Lung (tissue), 16 donors: Measurements from ENCODE around the gene FOXE1. TPM values are rescaled to one million over a fixed set of nuclear protein-coding genes. Genes with fewer than 3 reads are reported as not detected.

ENCODE experiments used
- ATAC-seq: fragments of 200-7000 bp; cut with Tn5 transposase; one replicate; pipeline ENCODE4 v1.9.1; 2020; ENCODE audit warnings: moderate number of reproducible peaks; ENCODE audit not compliant: insufficient read depth, low FRiP score
- DNase-seq, 3 donors: peaks; one replicate each; pipeline ENCODE4 v3.0.0-alpha.2; 2013 to 2017
- H3K27ac ChIP-seq, 2 donors: one replicate each; pipeline ENCODE4 v1.5.1; 2013; ENCODE audit warnings: mild to moderate bottlenecking in 2 of 2, moderate library complexity in 2 of 2, control low read depth in 1 of 2, inconsistent platforms in 1 of 2, low read depth in 1 of 2, low read length in 1 of 2
- H3K27me3 ChIP-seq, 3 donors: one replicate each; pipeline ENCODE4 v1.5.1; 2013; ENCODE audit warnings: low read length in 2 of 3; ENCODE audit not compliant: control insufficient read depth in 3 of 3, insufficient read depth in 3 of 3
- H3K36me3 ChIP-seq, 4 donors: one replicate each; pipeline ENCODE4 v1.5.1; 2013; ENCODE audit warnings: low read length in 4 of 4, mild to moderate bottlenecking in 1 of 4, moderate library complexity in 1 of 4; ENCODE audit not compliant: control insufficient read depth in 4 of 4, insufficient read depth in 4 of 4
- H3K4me1 ChIP-seq, 5 donors: one replicate each; pipeline ENCODE4 v1.5.1; 2013; ENCODE audit warnings: low read length in 5 of 5, mild to moderate bottlenecking in 2 of 5, moderate library complexity in 1 of 5; ENCODE audit not compliant: control insufficient read depth in 5 of 5, insufficient read depth in 5 of 5
- H3K4me3 ChIP-seq: one replicate; pipeline ENCODE4 v1.5.1; 2013; ENCODE audit warnings: mild to moderate bottlenecking, control low read depth, moderate library complexity
- H3K9ac ChIP-seq, 2 donors: one replicate each; pipeline ENCODE4 v1.5.1; 2013; ENCODE audit warnings: low read length in 2 of 2, control low read depth in 1 of 2; ENCODE audit not compliant: insufficient read depth in 1 of 2
- H3K9me3 ChIP-seq, 4 donors: one replicate each; pipeline ENCODE4 v1.5.1; 2013; ENCODE audit warnings: low read length in 3 of 4, mild to moderate bottlenecking in 1 of 4, moderate library complexity in 1 of 4; ENCODE audit not compliant: control insufficient read depth in 4 of 4, insufficient read depth in 3 of 4
- CTCF ChIP-seq: IDR thresholded peaks from 2 replicates; pipeline ENCODE4 v1.5.1; 2012; ENCODE audit warnings: mild to moderate bottlenecking; ENCODE audit errors: control extremely low read depth, extremely low read depth
- WGBS, 2 donors: extraction: QIAGEN DNeasy Blood & Tissue Kit; methylation state at CpG; one replicate each; pipeline ENCODE4 v1.1.7; 2013; 5-methylcytosine and 5-hydroxymethylcytosine counted together
- long read RNA-seq, 5 donors: transcript quantifications; one replicate each; lab custom pipeline, GENCODE V29; 2026
- polyA plus RNA-seq, 2 donors: library from polyadenylated mRNA; stranded (reverse); fragments of 200-250 nt; gene quantifications; one replicate each; pipeline ENCODE4 v1.2.1, GENCODE V29; 2013
- total RNA-seq, 2 donors: library from RNA; depleted of rRNA in 1 of 2; stranded (reverse); fragments of >200 nt in 1 of 2; gene quantifications; one replicate each; pipeline ENCODE4 v1.2.1, GENCODE V29; 2014 to 2021
- donor health status: control.
- donor health status: control.
- donor health status: Bipolar disorder and iron deficiency.
- donor health status: healthy.
- donor health status: DM: yes; HTN: yes; CAD: no.

Gene FOXE1
- total RNA-seq: under 1 TPM in 1 of 2 donors, not detected in 1; 0.06 TPM
- polyA plus RNA-seq: under 1 TPM; 0.08 to 0.14 TPM
- long read RNA-seq, donor 1: 0 reads
- long read RNA-seq, donor 2: 0 reads
- long read RNA-seq, donor 3: 0 reads
- long read RNA-seq, donor 4: 0 reads
- long read RNA-seq, donor 5: 0 reads

GRCh38 chr9:97853056-97853843 is at the start of gene FOXE1:
Gene FOXE1, plus strand, starts transcription at chr9:97853226. Its CDS starts 689 bp downstream, at chr9:97853915.
- Histone ChIP-seq H3K27ac (no peak within 1 kb of the TSS), H3K4me3 (no peak within 1 kb of the TSS), H3K9me3 (peaks cover 0 to 15% (median 0%) of the 10 kb centered on the region in 4 donors), H3K27me3 (peaks cover 14 to 86% (median 71%) of the 10 kb centered on the region in 3 donors), H3K4me1 (peaks cover 0 to 26% (median 7%) of the 10 kb centered on the region in 5 donors), H3K36me3 (no peaks in the 10 kb centered on the region), H3K9ac (no peak within 1 kb of the TSS)
- ATAC-seq (peak; percentile 43), DNase-seq (no peak)
- no peak for TF ChIP-seq CTCF
- WGBS, 2 donors: 2% methylated on average over 59 to 83 of the region's 83 CpGs

GRCh38 chr9:97804059-97804365 is 49.0 kb upstream of the FOXE1 start:
- Histone ChIP-seq H3K4me3 (peak overlapping the region; percentile 32), H3K27ac (peak overlapping the region in 1 of 2 donors; percentile 81), H3K4me1 (peaks cover 0 to 5% (median 0%) of the 10 kb centered on the region in 5 donors), H3K9me3 (no peaks in the 10 kb centered on the region), H3K9ac (no peak overlapping the region), H3K36me3 (no peaks in the 10 kb centered on the region), H3K27me3 (peaks cover 0 to 19% (median 17%) of the 10 kb centered on the region in 3 donors)
- no peak for TF ChIP-seq CTCF
- peak in 1 of 3 donors; percentile 1 for DNase-seq
- WGBS, 2 donors: 73 to 82% methylated on average over 5 of the region's 5 CpGs
- ATAC-seq: no peak

- peaks cover 0 to 12% (median 10%) of the 10 kb centered on the region in 3 donors for H3K27me3 ChIP-seq
- no peak for ATAC-seq
- no peak overlapping the region for H3K9ac ChIP-seq
- H3K27ac ChIP-seq: no peak overlapping the region
- no peak overlapping the region for H3K4me3 ChIP-seq
- H3K9me3 ChIP-seq: no peaks in the 10 kb centered on the region
- no peaks in the 10 kb centered on the region for H3K36me3 ChIP-seq
- no peak for TF ChIP-seq CTCF
- 61 to 73% methylated on average over 2 of the region's 2 CpGs for WGBS, 2 donors
- H3K4me1 ChIP-seq: peaks cover 0 to 7% (median 0%) of the 10 kb centered on the region in 5 donors
- DNase-seq: no peak
Measured at GRCh38 chr9:97806721-97807120, 46.3 kb upstream of the FOXE1 start.
